ENCODE measurements around the gene TPD52L1. TPM values are rescaled to one million over a fixed set of nuclear protein-coding genes. Genes with fewer than 3 reads are reported as not detected.

TPD52L1 gene
- total and polyA plus RNA-seq, 2 of the 4 experiments (the other 2 are of a cell fraction): 10.2 to 13.5 TPM

DNA sequence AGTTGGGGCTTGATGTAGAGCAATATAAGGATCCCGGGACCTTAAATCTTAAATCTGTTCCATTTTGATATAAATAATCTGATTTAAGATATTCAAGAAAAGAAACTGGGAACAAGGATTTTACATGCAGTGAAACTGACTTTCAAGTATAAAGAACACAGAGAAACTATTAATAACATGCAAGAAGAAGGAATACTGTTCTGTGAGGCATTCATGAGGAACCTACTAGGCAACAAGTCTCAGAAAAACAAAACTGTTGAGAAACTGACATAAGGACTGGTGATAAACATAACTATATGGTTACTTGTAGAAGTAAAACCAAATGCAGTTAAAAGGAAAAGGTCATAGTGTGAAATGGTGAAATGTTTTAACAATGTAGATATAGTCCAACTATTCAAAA lies 132.4 kb downstream of the TPD52L1 start:
- Histone ChIP-seq H4K5ac (ENCODE audit: low read depth, low read length) (no peak overlapping the region), H3K56ac (ENCODE audit: extremely low read depth, insufficient read depth, low read length) (no peak overlapping the region), H3K27ac (ENCODE audit: insufficient read depth, low read length) (no peak overlapping the region), H3K9me1 (ENCODE audit: insufficient read depth, low read length) (no peaks in the 10 kb centered on the region), H2BK120ac (ENCODE audit: low read depth, low read length) (no peak overlapping the region), H4K8ac (ENCODE audit: low read depth in 2 of 2, low read length in 2 of 2) (no peak overlapping the region), H2BK20ac (ENCODE audit: low read depth, low read length) (no peak overlapping the region), H2AK9ac (replicated peaks; ENCODE audit: low read depth, low read length, poor library complexity) (no peak overlapping the region), H3K23ac (ENCODE audit: low read depth, low read length) (no peak overlapping the region), H3K9ac (ENCODE audit: low read depth, low read length) (no peak overlapping the region), H3K36me3 (ENCODE audit: control insufficient read depth, insufficient read depth, low read length) (peaks cover 11% of the 10 kb centered on the region), H2BK15ac (ENCODE audit: low read depth, low read length) (no peak overlapping the region), H3K9me3 (ENCODE audit: control insufficient read depth, insufficient read depth, low read length) (no peaks in the 10 kb centered on the region), H3K4me1 (ENCODE audit: control insufficient read depth, insufficient read depth, low read length) (no peaks in the 10 kb centered on the region), H2AFZ (replicated peaks; ENCODE audit: low read length, poor library complexity) (no peak overlapping the region), H3K4ac (ENCODE audit: low read depth, low read length) (no peak overlapping the region), H3K4me2 (ENCODE audit: low read depth, low read length) (no peak overlapping the region), H4K91ac (ENCODE audit: insufficient read depth, low read depth, low read length) (no peak overlapping the region), H3K27me3 (ENCODE audit: control insufficient read depth, insufficient read depth, low read length) (no peaks in the 10 kb centered on the region), H3K18ac (ENCODE audit: low read depth, low read length) (peak overlapping the region; percentile 5; the same call in 1 of the 2 replicates), H2BK5ac (ENCODE audit: low read depth, low read length, poor library complexity, severe bottlenecking) (peak overlapping the region; percentile 52), H2AK5ac (ENCODE audit: low read depth, low read length) (no peak overlapping the region), H3K4me3 (ENCODE audit: insufficient read depth, low read depth, low read length) (no peak overlapping the region), H3K79me1 (ENCODE audit: low read depth in 1 of 2, low read length in 2 of 2) (peaks cover 4 to 14% of the 10 kb centered on the region in 2 experiments), H3K14ac (replicated peaks; ENCODE audit: low read depth, low read length) (no peak overlapping the region), H4K20me1 (ENCODE audit: insufficient read depth, low read length) (no peaks in the 10 kb centered on the region)
- intact Hi-C loops (cut with micrococcal nuclease): no loop called here
- dilution Hi-C loops (cut with HindIII; ENCODE audit: low sequenced_read_pairs, unreplicated experiment): no loop called here
- WGBS, 2 experiments (ENCODE audit: extremely low coverage in 2 of 2, insufficient read length in 1 of 2): no CpG with 5 or more reads among the region's 1 CpG
- DNase-seq: peak; percentile 57
- TF ChIP-seq NFE2L2 (IDR thresholded peaks at IDR 0.05; ENCODE audit: low read depth, low read length) (no peak), SMC3 (IDR thresholded peaks at IDR 0.05; ENCODE audit: low read depth, low read length) (no peak), MXI1 (IDR thresholded peaks at IDR 0.05; ENCODE audit: borderline replicate concordance, low read depth, low read length) (no peak), RCOR1 (IDR thresholded peaks at IDR 0.05; ENCODE audit: insufficient replicate concordance, low read length) (no peak), FOS (IDR thresholded peaks at IDR 0.05; ENCODE audit: low read depth, low read length) (no peak), CEBPB (IDR thresholded peaks at IDR 0.05; ENCODE audit: low read depth, low read length) (no peak), MAZ (IDR thresholded peaks at IDR 0.05; ENCODE audit: borderline replicate concordance, low read depth, low read length) (no peak), POLR2A (IDR thresholded peaks at IDR 0.05; ENCODE audit: low read depth, low read length) (no peak), BHLHE40 (IDR thresholded peaks at IDR 0.05; ENCODE audit: low read depth, low read length) (no peak), RFX5 (IDR thresholded peaks at IDR 0.05; ENCODE audit: low read depth, low read length) (no peak), CHD1 (IDR thresholded peaks at IDR 0.05; ENCODE audit: low read depth, low read length) (no peak)
- TF ChIP-seq, protein P1, sequence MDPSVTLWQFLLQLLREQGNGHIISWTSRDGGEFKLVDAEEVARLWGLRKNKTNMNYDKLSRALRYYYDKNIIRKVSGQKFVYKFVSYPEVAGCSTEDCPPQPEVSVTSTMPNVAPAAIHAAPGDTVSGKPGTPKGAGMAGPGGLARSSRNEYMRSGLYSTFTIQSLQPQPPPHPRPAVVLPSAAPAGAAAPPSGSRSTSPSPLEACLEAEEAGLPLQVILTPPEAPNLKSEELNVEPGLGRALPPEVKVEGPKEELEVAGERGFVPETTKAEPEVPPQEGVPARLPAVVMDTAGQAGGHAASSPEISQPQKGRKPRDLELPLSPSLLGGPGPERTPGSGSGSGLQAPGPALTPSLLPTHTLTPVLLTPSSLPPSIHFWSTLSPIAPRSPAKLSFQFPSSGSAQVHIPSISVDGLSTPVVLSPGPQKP (IDR thresholded peaks at IDR 0.05; ENCODE audit: borderline replicate concordance, low read depth, low read length): no peak
- TF ChIP-seq, protein P2, sequence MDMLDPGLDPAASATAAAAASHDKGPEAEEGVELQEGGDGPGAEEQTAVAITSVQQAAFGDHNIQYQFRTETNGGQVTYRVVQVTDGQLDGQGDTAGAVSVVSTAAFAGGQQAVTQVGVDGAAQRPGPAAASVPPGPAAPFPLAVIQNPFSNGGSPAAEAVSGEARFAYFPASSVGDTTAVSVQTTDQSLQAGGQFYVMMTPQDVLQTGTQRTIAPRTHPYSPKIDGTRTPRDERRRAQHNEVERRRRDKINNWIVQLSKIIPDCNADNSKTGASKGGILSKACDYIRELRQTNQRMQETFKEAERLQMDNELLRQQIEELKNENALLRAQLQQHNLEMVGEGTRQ (IDR thresholded peaks at IDR 0.05; ENCODE audit: low read depth, low read length): no peak
- TF ChIP-seq, protein P3, sequence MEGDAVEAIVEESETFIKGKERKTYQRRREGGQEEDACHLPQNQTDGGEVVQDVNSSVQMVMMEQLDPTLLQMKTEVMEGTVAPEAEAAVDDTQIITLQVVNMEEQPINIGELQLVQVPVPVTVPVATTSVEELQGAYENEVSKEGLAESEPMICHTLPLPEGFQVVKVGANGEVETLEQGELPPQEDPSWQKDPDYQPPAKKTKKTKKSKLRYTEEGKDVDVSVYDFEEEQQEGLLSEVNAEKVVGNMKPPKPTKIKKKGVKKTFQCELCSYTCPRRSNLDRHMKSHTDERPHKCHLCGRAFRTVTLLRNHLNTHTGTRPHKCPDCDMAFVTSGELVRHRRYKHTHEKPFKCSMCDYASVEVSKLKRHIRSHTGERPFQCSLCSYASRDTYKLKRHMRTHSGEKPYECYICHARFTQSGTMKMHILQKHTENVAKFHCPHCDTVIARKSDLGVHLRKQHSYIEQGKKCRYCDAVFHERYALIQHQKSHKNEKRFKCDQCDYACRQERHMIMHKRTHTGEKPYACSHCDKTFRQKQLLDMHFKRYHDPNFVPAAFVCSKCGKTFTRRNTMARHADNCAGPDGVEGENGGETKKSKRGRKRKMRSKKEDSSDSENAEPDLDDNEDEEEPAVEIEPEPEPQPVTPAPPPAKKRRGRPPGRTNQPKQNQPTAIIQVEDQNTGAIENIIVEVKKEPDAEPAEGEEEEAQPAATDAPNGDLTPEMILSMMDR (conservative IDR thresholded peaks at IDR 0.05; ENCODE audit: low read depth, low read length): no peak
- CTCF ChIA-PET: no interaction called here
- ATAC-seq (ENCODE audit: low read depth): peak; percentile 71
- POLR2A ChIA-PET (ENCODE audit: unreplicated experiment): no interaction called here
- in situ Hi-C loops (cut with MboI; ENCODE audit: low sequenced_read_pairs): no loop called here
- no TSS peak for BruUV-seq (replicated peaks)

Data from IMR-90 (cell line).